Activated CD4-positive, alpha-beta T cell treated with anti-CD3 and anti-CD28 coated beads for 36 hours (primary cell): ENCODE results near the gene SEC63. TPM values are rescaled to one million over a fixed set of nuclear protein-coding genes. Genes with fewer than 3 reads are reported as not detected.
"Not testable (repeated sequence)": the region's sequence is repeated elsewhere in the genome, so short reads cannot be mapped to it uniquely, and the experiment has no call there.

Experiments used
- ATAC-seq: fragments of 200-7000 bp; cut with Tn5 transposase; one replicate; pipeline ENCODE4 v1.10.0; 2021; ENCODE audit warnings: mild to moderate bottlenecking, moderate library complexity
- CTCF ChIA-PET: fragments of 350-600 bp; sonication (Branson Sonifier 250); formaldehyde crosslinking; loops from one replicate; lab custom pipeline; 2021; ENCODE audit warnings: antibody characterized with exemption; lab: Charles Lee
- POLR2A ChIA-PET: fragments of 350-600 bp; sonication (Branson Sonifier 250); formaldehyde crosslinking; loops from one replicate; lab custom pipeline; 2021; ENCODE audit warnings: antibody characterized with exemption, inconsistent platforms; lab: Charles Lee
- DNase-seq: peaks from one replicate; pipeline ENCODE4 v3.0.0-alpha.2; 2020
- H3K27ac Mint-ChIP-seq: one replicate; pipeline ENCODE4 v1.8.0; 2021; ENCODE audit warnings: mixed read lengths
- H3K27me3 Mint-ChIP-seq: one replicate; pipeline ENCODE4 v1.8.0; 2021; ENCODE audit warnings: mixed read lengths
- H3K36me3 Mint-ChIP-seq: one replicate; pipeline ENCODE4 v1.8.0; 2021; ENCODE audit warnings: low read depth, mixed read lengths
- H3K4me1 Mint-ChIP-seq: one replicate; pipeline ENCODE4 v1.8.0; 2021; ENCODE audit warnings: mixed read lengths
- H3K4me3 Mint-ChIP-seq: one replicate; pipeline ENCODE4 v1.8.0; 2021; ENCODE audit warnings: mild to moderate bottlenecking, moderate library complexity, mixed read lengths
- H3K9me3 Mint-ChIP-seq: one replicate; pipeline ENCODE4 v1.8.0; 2021; ENCODE audit warnings: low read depth, mixed read lengths
- intact Hi-C, 2 experiments: fragments of 100-400 bp; cut with DNase I in 1 of 2; cut with micrococcal nuclease in 1 of 2; formaldehyde crosslinking; loops; one replicate each; pipeline versions ENCODE4 v1.14.2 to v1.15.1; 2022 to 2024; cut with DNase I, micrococcal nuclease
- total RNA-seq, 2 experiments: library from RNA; stranded (reverse); gene quantifications; one replicate each; pipeline ENCODE4 v1.2.3, GENCODE V29; 2021

Gene SEC63
- total RNA-seq, 2 experiments from 2014 or later, result 98.7 to 100 TPM

DNA sequence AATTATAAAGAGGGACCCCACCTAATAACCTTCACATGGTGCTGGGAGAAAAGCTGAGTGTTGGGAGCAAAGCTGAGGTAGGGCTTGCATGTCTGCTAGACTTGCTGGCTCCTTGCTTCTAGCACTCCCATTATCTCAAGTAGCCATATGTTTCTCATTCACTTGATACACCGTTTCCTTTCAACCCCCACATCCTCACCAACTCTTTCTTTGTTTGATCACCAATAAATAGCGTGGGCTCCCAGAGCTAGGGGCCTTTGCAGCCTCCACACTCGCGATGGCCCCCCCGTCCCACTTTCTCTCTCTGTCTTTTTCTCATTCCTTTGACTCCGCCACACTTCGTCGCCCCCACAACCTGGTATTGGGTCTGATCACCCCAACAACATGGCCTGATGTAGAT lies 32.6 kb upstream of the SEC63 start:
- H3K9me3 Mint-ChIP-seq, H3K4me3 Mint-ChIP-seq, H3K4me1 Mint-ChIP-seq, H3K36me3 Mint-ChIP-seq, ATAC-seq, H3K27ac Mint-ChIP-seq, POLR2A ChIA-PET, CTCF ChIA-PET, intact Hi-C loops, H3K27me3 Mint-ChIP-seq, DNase-seq: not testable (repeated sequence)

DNA sequence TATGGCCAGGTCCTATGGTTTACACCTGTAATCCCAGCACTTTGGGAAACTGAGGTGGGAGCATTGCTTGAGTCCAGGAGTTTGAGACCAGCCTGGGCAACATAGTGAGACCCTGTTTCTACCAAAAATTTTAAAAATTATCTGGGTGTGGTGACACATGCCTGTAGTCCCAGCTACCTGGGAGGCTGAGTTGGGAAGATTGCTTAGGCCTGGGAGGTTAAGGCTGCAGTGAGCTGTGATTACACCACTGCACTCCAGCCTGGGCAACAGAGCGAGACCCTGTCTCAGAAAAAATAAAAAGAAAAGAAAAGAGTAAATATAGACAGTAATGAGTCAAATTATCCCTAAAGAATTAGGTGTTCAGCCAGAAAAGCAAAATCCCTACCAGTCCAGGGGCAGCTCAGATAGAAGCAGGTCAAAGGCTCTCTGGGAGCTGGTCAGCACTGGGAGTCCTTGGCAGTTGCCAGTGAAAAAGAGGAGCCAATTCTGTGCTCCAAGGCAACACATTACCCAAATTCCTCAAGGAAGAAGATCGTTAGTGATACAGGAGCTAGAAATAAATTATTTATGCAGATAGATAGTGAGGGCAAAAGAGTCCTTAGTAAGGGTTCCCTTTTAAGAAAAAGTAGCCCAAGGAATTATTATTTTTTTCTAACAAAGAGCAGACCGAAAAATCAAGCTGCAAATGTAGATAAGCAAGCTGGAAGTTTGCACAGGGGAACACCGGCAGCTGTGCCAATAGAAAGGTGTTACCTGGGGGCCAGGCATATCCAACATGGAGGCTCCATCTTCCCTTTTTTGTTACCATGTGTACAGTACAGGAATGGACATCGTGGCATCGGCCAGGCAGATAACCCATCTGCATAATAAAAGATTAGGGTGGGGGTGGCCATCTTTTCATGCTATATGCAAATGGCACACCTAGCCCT lies 31.4 kb upstream of the SEC63 start:
- Mint-ChIP-seq H3K4me3 (no peak overlapping the region), H3K9me3 (no peaks in the 10 kb centered on the region), H3K27ac (no peak overlapping the region), H3K27me3 (no peaks in the 10 kb centered on the region), H3K4me1 (peaks cover 2% of the 10 kb centered on the region), H3K36me3 (no peaks in the 10 kb centered on the region)
- CTCF ChIA-PET, result interaction anchor here (0.6 to 1.4 kb wide), 2 partner anchors 9 to 400 kb away, joined by 3 to 5 read pairs; no protein-coding TSS in a partner anchor
- no peak for DNase-seq
- POLR2A ChIA-PET, result no interaction called here
- ATAC-seq, result no peak
- intact Hi-C loops, result no loop called here

DNA sequence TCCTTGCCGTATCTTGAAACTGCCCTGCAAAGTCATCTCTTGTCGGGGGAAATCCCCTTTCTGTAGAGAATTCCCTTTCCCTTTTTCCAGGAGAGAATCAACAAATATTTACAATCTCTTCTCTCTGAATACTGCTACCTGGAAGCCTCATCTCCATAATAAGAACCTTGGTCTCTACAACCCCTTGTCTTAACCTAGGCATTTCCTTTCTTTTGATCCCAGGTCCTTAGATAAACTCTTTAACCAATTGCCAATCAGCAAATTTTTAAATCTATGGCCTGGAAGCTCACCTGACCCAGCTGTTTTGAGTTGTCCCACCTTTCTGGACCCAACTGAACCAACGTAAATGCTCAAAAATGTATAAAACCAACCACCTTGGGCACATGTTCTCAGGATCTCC lies 30.6 kb upstream of the SEC63 start:
- DNase-seq (no peak), ATAC-seq (no peak)
- intact Hi-C loops, result no loop called here
- Mint-ChIP-seq H3K4me1 (peaks cover 2% of the 10 kb centered on the region), H3K36me3 (no peaks in the 10 kb centered on the region), H3K4me3 (no peak overlapping the region), H3K27me3 (no peaks in the 10 kb centered on the region), H3K9me3 (no peaks in the 10 kb centered on the region), H3K27ac (no peak overlapping the region)
- CTCF ChIA-PET, result no interaction called here
- POLR2A ChIA-PET, result no interaction called here

DNA sequence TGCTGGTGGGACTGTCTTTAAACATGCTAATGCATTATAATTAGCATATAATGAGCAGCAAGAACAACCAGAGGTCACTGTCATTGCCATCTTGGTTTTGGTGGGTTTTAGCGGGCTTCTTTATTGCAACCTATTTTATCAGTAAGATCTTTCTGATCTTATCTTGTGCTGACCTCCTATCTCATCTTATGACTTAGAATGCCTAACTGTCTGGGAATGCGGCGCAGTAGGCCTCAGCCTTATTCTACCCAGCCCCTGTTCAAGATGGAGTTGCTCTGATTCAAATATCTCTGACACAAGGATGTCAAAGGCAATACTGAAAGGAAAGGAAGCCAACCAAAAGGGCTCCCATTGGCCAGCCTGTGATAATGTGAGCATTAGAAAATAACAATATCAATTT lies 29.8 kb upstream of the SEC63 start:
- Mint-ChIP-seq H3K4me3 (no peak overlapping the region), H3K27me3 (no peaks in the 10 kb centered on the region), H3K4me1 (peaks cover 2% of the 10 kb centered on the region), H3K36me3 (no peaks in the 10 kb centered on the region), H3K9me3 (no peaks in the 10 kb centered on the region), H3K27ac (no peak overlapping the region)
- ChIA-PET CTCF (no interaction called here), POLR2A (no interaction called here)
- DNase-seq (no peak), ATAC-seq (no peak)
- intact Hi-C loops, result no loop called here

DNA sequence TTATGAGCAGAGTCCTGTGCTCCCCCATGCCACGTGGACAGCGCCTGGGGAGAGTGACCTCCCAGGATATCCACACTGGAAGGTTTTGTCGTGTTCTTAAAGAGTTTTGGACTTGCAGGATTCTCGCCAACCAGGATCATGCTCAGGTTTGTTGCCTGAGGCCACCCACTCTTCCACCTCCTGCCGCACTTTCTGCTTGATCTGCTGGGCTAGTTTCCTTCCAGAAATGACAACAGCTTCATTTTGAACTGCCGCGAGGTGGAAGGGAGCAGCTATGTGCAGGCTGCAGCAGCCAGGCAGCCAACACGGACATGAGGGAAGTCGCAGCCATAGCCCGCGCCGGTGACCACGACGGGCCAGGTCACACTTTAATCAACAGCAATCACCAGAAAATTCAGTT lies 27.7 kb upstream of the SEC63 start:
- Mint-ChIP-seq H3K36me3 (no peaks in the 10 kb centered on the region), H3K4me1 (no peaks in the 10 kb centered on the region), H3K9me3 (no peaks in the 10 kb centered on the region), H3K4me3 (no peak overlapping the region), H3K27ac (no peak overlapping the region), H3K27me3 (no peaks in the 10 kb centered on the region)
- ChIA-PET CTCF (interaction anchor here (0.8 to 1.1 kb wide), 2 partner anchors 65 to 283 kb away, joined by 3 to 4 read pairs; no protein-coding TSS in a partner anchor), POLR2A (no interaction called here)
- no peak for ATAC-seq
- intact Hi-C loops, result no loop called here
- no peak for DNase-seq

DNA sequence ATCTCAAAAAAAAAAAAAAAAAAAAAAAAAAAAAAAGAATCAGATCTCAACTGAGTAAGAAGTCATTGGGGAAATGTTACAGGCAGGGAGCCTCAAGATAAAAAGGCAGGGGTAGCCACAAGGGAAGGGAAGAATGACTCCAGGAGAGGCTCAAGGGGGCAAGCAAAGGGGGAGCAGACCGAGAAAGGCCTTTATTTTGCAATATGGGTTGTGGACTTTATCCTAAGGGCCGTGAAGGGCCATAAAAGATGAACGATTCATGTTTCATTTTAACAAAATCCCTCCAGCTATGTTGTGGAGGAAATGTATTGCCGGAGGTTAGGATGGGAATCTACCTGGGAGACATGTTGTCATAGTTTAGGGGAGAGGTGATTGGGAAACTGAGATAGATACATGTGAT lies 25.8 kb upstream of the SEC63 start:
- DNase-seq (no peak), ATAC-seq (no peak)
- no peaks in the 10 kb centered on the region for H3K36me3 Mint-ChIP-seq
- intact Hi-C loops, result loop anchor here in 1 of 2 experiments (5.0 kb wide), 1 partner anchor 68 kb away; no protein-coding TSS in a partner anchor
- H3K4me1 Mint-ChIP-seq, result no peaks in the 10 kb centered on the region
- H3K9me3 Mint-ChIP-seq, result no peaks in the 10 kb centered on the region
- H3K27ac Mint-ChIP-seq, result no peak overlapping the region
- no peak overlapping the region for H3K4me3 Mint-ChIP-seq
- no peaks in the 10 kb centered on the region for H3K27me3 Mint-ChIP-seq
- ChIA-PET CTCF (no interaction called here), POLR2A (no interaction called here)

DNA sequence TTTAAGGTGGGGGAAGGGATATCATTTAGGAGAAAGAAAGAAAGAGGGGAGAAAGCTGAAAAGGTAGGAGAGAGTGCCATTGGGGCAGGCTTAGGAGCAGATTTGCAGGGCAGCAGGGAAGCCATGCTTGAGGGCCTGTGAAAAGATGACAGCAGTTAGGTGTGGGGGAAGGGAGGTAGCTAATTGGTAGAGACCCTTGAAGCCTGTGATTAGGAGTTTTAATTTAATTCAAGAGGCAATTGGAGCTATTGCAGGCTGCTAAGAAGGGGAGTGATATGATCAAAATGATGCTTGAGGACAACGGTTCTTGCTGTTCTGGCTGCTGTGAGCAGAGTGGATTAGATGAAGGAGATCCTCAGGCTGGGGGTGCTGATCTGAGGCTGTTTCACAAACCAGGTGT lies 24.5 kb upstream of the SEC63 start:
- intact Hi-C loops, result loop anchor here in 1 of 2 experiments (5.0 kb wide), 1 partner anchor 70 kb away; no protein-coding TSS in a partner anchor
- Mint-ChIP-seq H3K27me3 (no peaks in the 10 kb centered on the region), H3K4me3 (no peak overlapping the region), H3K36me3 (no peaks in the 10 kb centered on the region), H3K4me1 (no peaks in the 10 kb centered on the region), H3K27ac (no peak overlapping the region), H3K9me3 (no peaks in the 10 kb centered on the region)
- ChIA-PET POLR2A (no interaction called here), CTCF (interaction anchor here (0.7 to 1.0 kb wide), 2 partner anchors 67 to 307 kb away, joined by 3 read pairs; no protein-coding TSS in a partner anchor)
- DNase-seq (no peak), ATAC-seq (no peak)

DNA sequence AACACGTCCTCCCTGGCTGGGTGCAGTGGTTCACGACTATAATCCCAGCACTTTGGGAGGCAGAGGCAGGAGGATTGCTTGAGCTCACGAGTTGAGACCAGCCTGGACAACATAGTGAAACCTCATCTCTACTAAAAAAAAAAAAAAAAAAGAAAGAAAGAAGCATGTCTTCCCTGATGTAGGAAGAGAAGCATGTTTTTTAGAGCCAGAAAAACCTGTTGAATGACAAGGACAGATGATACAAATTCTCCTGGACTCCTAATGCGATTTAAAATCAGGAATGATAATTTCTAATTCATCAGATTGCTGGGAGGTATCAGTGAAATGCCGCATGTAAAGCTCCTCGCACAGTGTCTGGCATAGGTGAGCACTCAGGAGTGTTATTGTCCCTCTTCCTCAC lies 23.7 kb upstream of the SEC63 start:
- no peak for DNase-seq
- Mint-ChIP-seq H3K4me3 (no peak overlapping the region), H3K27me3 (no peaks in the 10 kb centered on the region), H3K9me3 (no peaks in the 10 kb centered on the region), H3K36me3 (no peaks in the 10 kb centered on the region), H3K4me1 (no peaks in the 10 kb centered on the region), H3K27ac (no peak overlapping the region)
- POLR2A ChIA-PET, result no interaction called here
- CTCF ChIA-PET, result interaction anchor here (1.4 to 2.1 kb wide), 2 partner anchors 8 to 67 kb away, joined by 5 to 6 read pairs; no protein-coding TSS in a partner anchor
- intact Hi-C loops, result loop anchor here in 1 of 2 experiments (5.0 kb wide), 1 partner anchor 71 kb away; no protein-coding TSS in a partner anchor
- no peak for ATAC-seq

DNA sequence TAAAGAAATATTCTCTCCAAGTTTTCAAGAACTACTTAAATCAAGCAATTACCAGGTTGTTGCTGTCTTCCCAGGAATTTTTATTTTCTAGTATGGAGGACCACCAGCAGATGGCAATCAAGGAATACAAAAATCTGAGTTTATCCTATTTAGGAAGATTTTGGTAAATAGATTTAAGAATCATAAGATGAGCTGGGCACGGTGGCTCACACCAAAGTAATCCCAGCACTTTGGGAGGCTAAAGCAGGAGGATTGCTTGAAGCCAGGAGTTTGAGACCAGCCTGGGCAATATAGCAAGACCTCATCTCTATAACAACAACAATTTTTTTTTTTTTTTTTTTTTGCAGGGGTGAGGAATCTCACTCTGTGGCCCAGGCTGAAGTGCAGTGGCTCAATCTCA lies 19.3 kb upstream of the SEC63 start:
- Mint-ChIP-seq H3K36me3 (no peaks in the 10 kb centered on the region), H3K4me3 (no peak overlapping the region), H3K4me1 (no peaks in the 10 kb centered on the region), H3K27ac (no peak overlapping the region), H3K27me3 (no peaks in the 10 kb centered on the region), H3K9me3 (no peaks in the 10 kb centered on the region)
- CTCF ChIA-PET, result no interaction called here
- intact Hi-C loops, result loop anchor here (2.0 to 10.0 kb wide), 2 partner anchors 548 to 550 kb away; no protein-coding TSS in a partner anchor
- DNase-seq, result no peak
- no peak for ATAC-seq
- POLR2A ChIA-PET, result no interaction called here

DNA sequence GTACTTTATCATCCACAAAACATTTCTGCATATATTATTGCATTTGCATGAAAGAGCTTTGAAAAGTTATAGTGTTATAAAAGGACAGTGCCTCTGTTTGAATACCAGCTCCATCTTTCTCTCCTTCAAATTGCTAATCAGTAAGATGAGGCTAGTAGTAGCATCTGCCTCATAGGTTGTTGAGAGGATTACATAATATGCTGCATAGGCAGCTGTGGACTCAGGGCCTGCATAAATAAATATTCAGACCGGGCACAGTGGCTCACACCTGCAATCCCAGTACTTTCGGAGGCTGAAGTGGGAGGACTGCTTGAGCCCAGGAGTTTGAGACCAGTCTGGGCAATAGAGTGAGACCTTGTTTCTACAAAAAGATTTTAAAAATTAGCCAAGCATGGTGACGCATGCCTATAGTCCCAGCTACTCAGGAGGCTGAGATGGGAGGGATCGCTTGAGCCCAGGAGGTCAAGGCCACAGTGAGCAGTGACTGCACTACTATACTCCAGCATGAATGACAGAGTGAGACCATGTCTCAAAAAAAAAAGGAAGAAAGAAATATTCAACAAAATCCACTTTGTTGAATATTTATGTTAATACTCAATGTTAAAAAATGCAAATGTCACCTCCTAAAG lies 18.3 kb upstream of the SEC63 start:
- ChIA-PET CTCF (interaction anchor here (0.9 kb wide), 1 partner anchor 37 kb away, joined by 3 read pairs; no protein-coding TSS in a partner anchor), POLR2A (no interaction called here)
- no peaks in the 10 kb centered on the region for H3K4me1 Mint-ChIP-seq
- no peak overlapping the region for H3K27ac Mint-ChIP-seq
- H3K4me3 Mint-ChIP-seq, result no peak overlapping the region
- DNase-seq, result no peak
- no peaks in the 10 kb centered on the region for H3K9me3 Mint-ChIP-seq
- intact Hi-C loops, result loop anchor here (2.0 to 10.0 kb wide), 2 partner anchors 549 to 551 kb away; no protein-coding TSS in a partner anchor
- no peaks in the 10 kb centered on the region for H3K27me3 Mint-ChIP-seq
- no peak for ATAC-seq
- no peaks in the 10 kb centered on the region for H3K36me3 Mint-ChIP-seq

DNA sequence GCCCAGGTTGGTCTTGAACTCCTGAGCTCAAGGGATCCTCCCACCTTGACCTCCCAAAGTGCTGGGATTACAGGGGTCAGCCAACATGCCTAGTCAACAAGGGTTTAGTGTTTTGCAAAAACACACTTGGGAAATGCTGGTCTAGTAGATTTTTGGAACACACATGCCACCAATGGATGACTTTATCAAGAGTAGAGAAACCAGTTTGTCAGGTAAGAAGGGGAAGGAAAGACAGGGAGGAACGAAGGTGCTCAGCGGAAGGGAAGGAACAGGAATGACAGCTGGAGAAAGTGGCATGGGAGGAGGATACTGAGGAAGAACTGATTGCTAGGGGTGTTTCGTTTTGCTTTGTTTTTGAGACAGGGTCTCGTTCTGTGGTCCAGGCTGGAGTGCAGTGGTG lies 15.6 kb upstream of the SEC63 start:
- Mint-ChIP-seq H3K36me3 (no peaks in the 10 kb centered on the region), H3K27ac (no peak overlapping the region), H3K9me3 (no peaks in the 10 kb centered on the region), H3K4me1 (no peaks in the 10 kb centered on the region), H3K4me3 (no peak overlapping the region), H3K27me3 (no peaks in the 10 kb centered on the region)
- ChIA-PET CTCF (no interaction called here), POLR2A (no interaction called here)
- no peak for ATAC-seq
- intact Hi-C loops, result loop anchor here in 1 of 2 experiments (10.0 kb wide), 1 partner anchor 551 kb away; no protein-coding TSS in a partner anchor
- no peak for DNase-seq
